Raji (cell line): ENCODE measurements around the gene VSTM2L.

ENCODE experiments used
- POLR2A ChIP-seq: IDR thresholded peaks from 2 replicates; pipeline ENCODE4 v1.6.1; 2011; ENCODE audit warnings: low read depth, low read length, control low read depth; ENCODE audit not compliant: insufficient read depth

The VSTM2L gene, protein sequence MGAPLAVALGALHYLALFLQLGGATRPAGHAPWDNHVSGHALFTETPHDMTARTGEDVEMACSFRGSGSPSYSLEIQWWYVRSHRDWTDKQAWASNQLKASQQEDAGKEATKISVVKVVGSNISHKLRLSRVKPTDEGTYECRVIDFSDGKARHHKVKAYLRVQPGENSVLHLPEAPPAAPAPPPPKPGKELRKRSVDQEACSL

DNA sequence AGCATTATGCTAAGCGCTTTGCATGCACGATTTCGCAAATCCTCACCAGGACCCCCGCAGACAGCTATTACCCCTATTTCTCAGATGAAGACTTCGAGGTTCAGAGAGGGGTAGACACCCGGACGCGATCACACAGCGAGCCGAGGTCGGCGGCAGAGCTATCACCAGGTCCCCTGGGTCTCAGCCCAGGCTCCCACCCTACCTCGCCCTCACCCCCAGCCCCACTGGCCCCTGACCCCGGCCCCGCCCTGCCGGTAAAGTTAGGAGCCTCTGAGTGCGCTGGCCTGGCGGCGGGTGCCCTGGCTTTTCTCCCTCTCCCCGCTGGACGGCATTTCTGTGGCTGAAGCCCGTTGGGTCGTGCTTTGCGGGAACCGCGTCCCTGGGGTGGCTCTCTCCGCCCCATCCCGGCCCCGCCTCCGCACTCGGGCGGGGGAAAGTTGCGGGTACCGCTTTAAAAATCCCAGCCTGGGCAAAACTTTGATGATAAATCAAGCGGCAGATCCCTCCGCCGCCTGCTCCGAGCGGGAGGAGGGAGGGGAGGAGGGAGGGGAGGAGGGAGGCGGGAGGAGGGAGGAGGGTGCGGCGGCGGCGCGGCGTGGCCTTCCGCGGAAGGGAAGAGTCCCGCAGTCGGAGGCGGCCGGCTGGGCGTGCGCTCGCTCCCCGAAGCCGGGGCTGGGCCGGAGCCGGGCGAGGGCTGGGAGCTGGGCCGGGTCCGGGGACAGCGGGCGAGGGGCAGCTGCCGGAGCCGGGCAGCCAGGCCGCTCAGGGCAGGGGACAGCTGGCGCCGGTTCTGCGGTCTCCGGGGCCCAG, at the start of gene VSTM2L:
VSTM2L (plus strand) TSS at position 624 of the 810 bp plus-strand sequence. CDS start 224 bp downstream, outside the sequence.
- no peak for TF ChIP-seq POLR2A

GRCh38 chr20:37853823-37854375, 49.0 kb upstream of the VSTM2L start:
- TF ChIP-seq POLR2A = no peak

- no peak for TF ChIP-seq POLR2A
These were observed 45.8 kb upstream of the VSTM2L start for GRCh38 chr20:37856932-37857660.

DNA sequence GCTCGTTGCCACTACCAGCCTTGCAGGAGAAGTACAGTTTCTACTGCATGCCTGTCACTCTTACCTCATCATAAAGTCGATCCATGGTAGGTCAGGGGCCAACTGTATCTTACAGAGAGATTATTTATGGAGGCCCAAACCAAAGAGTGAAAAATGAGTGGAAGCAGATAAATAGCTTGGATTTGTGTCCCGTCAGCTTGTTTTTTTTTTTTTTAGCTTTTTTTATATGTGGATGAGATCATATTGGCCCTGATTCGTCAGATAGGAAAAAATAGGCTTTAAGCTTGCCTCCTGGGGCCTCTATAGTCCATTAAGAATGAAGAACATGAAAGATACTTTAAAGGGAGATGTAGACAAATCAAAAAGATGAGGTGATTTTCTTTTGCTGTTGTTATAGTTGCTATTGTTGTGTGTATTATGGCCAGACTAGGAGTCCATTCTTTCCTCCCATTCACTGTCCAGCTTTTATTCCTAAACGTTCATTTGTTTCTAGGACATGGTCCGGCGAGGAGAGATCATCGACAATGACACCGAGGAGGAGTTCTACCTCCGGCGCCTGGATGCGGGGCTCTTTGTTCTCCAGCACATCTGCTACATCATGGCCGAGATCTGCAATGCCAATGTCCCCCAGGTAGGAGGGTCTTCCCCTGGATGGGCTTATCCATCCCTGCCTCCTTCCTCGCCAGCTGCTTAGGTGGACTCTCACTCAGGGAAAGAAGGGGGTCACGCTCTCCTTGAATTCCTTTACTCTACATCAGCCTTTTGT, 43.3 kb upstream of the VSTM2L start:
- TF ChIP-seq POLR2A = no peak

DNA sequence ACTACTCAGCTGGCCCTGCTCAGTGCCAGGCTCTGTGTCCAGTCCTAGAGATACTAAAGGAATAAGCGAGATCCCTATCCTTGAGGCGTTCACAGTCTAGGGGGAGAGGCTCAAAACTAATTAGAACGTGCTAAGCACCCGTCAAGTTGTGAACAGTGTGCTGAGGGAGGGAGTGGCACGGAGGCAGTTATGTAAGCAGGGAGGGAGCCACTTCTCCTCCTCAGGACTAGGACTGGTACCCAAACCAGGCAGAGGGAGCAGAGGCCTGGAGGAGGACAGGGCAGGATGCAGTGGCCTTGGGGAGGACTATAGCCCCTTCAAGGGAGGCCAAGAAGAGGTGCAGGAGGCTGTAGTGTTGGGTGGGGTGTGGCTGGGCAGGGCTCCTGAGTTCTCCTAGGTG, 39.6 kb upstream of the VSTM2L start:
- TF ChIP-seq POLR2A = no peak

GRCh38 chr20:37864298-37864697, 38.6 kb upstream of the VSTM2L start:
- no peak for TF ChIP-seq POLR2A

- TF ChIP-seq POLR2A = no peak
These were observed 36.9 kb upstream of the VSTM2L start for GRCh38 chr20:37866051-37866450.

DNA sequence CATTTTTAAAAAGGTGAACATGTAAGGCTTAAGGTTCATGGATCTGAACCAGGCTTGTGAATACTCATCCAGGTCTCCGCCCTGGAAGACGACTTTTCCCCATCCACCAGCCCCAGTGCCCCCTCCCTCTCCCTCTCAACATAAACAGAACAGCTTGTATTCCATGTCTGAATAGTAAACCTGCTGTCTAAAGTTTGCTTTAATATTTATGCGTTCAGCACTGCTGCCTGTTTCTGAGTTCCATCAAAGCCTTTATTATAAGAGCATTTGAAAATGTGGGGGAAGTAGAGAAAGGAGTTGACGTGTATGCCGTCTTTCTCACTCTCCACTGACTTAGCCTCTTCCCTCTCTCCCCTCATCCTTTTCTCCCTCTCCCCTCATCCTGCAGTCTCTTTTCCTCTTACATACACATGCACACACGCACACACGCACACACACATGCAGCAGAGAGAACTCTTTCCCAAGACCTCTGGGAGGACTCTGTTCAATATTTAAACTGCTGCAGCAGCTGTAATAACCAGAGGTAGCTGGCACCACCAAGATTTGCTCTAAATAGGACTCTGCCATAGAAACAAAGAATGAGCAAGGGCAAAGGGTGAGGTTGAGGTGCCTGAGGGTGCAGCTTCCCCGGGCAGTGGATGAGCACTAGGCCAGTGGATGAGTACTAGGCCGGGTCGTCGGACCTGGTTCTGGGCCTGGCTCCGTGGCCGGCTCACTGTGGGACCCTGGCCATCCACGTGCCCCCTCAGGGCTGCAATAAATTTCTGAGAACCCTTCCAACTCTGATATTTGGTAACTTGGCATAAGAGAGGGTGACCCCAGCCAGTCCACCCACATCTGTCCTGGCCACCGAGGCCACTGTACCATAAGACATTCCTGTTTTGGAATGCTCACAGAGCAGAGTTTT, 35.4 kb upstream of the VSTM2L start:
- no peak for TF ChIP-seq POLR2A

- TF ChIP-seq POLR2A = no peak
These were observed 34.0 kb upstream of the VSTM2L start for GRCh38 chr20:37868851-37869333.

- TF ChIP-seq POLR2A = no peak
These were observed 33.5 kb upstream of the VSTM2L start for GRCh38 chr20:37869334-37869861.

- TF ChIP-seq POLR2A = no peak
These were observed 32.6 kb upstream of the VSTM2L start for GRCh38 chr20:37870294-37870693.

- TF ChIP-seq POLR2A = no peak
These were observed 31.2 kb upstream of the VSTM2L start for GRCh38 chr20:37871751-37872150.

DNA sequence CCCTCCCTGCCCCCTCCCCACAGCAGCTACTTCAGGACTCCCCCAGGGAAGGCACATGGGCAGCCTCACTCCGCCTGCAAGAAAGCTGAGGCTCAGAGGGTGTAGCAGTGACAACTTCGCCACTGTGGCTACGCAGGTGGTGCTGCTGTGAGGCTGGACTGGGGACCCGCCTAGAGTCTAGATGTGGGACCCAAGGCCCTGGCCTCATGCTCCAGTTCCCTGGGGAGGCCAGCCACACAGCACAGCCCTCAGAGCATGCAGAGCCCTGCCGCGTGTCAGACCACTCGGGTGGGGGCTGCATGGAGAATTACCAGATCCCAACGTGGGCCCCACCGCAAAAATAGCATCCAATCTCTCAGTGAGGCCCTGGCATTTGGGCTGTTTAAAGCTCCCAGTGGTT, 30.8 kb upstream of the VSTM2L start:
- no peak for TF ChIP-seq POLR2A
